Muscle layer of colon (tissue), 2 donors: ENCODE measurements around the gene NDUFS7.

Experiments
- H3K27ac ChIP-seq: one replicate; pipeline ENCODE4 v1.7.0; 2013; ENCODE audit warnings: low read depth, mild to moderate bottlenecking, low read length, moderate library complexity
- H3K27me3 ChIP-seq, 2 donors: one replicate each; pipeline ENCODE4 v1.7.0; 2013; ENCODE audit warnings: low read length in 2 of 2, mild to moderate bottlenecking in 2 of 2; ENCODE audit not compliant: insufficient read depth in 2 of 2, control insufficient read depth in 1 of 2
- H3K36me3 ChIP-seq: one replicate; pipeline ENCODE4 v1.7.0; 2013; ENCODE audit warnings: mild to moderate bottlenecking, low read length; ENCODE audit not compliant: insufficient read depth
- H3K4me1 ChIP-seq: one replicate; pipeline ENCODE4 v1.7.0; 2013; ENCODE audit warnings: mild to moderate bottlenecking, low read length; ENCODE audit not compliant: insufficient read depth
- H3K4me3 ChIP-seq, 2 donors: one replicate each; pipeline ENCODE4 v1.7.0; 2013; ENCODE audit warnings: low read length in 2 of 2, low read depth in 1 of 2, mild to moderate bottlenecking in 1 of 2, moderate library complexity in 1 of 2
- H3K9ac ChIP-seq: one replicate; pipeline ENCODE4 v1.7.0; 2013; ENCODE audit warnings: low read length
- H3K9me3 ChIP-seq: one replicate; pipeline ENCODE4 v1.7.0; 2013; ENCODE audit warnings: mild to moderate bottlenecking, low read length
- donor health status: abdominal sarcoma.
- donor health status: Adenocarcinoma of cecum.

The NDUFS7 gene

DNA sequence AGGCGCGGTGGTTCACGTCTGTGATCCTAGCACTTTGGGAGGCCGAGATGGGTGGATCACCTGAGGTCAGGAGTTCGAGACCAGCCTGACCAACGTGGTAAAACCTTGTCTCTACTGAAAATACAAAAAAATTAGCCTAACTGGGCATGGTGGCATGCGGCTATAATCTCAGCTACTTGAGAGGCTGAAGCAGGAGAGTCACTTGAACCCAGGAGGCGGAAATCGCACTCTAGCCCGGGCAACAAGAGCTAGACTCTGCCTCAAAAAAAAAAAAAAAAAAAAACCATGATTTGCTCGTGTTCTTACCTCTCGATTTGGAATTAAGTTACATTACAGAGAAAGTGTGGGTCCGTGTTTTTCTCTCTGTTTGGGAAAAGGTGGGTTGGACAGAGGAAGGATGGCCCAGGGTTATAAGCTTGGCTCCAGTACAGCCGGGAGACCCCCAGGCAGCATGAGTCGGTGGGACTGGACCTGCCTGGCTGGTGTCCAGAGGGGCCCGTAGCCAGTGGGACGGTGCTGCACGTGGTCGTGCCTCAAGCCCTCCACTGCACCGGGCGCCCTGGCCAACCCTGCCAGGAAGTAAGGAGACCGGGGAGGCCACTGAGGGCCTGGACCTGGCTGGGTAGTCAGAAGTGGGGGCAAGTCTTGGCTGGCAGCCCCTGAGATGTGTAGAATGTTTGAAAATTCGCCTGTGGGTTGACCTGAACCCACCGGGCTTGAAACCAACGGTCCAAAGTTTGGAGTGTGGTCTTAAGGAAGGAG, 58.2 kb downstream of the NDUFS7 start:
- H3K27me3 ChIP-seq, result peaks cover 0 to 18% of the 10 kb centered on the region in 2 donors
- no peak overlapping the region for H3K9ac ChIP-seq
- H3K27ac ChIP-seq, result no peak overlapping the region
- H3K4me1 ChIP-seq, result peaks cover 21% of the 10 kb centered on the region
- peaks cover 24% of the 10 kb centered on the region for H3K36me3 ChIP-seq
- no peaks in the 10 kb centered on the region for H3K9me3 ChIP-seq
- H3K4me3 ChIP-seq, result no peak overlapping the region
